Panc1 (cell line): Measurements from ENCODE around the gene ZNF189. TPM values are rescaled to one million over a fixed set of nuclear protein-coding genes. Genes with fewer than 3 reads are reported as not detected.

Experiments
- ATAC-seq: fragments of 200-7000 bp; cut with Tn5 transposase; 2 replicates; pipeline ENCODE4 v1.9.1; 2020; ENCODE audit warnings: mild to moderate bottlenecking, moderate library complexity
- BruUV-seq: library from RNA; stranded (reverse); fragments of 400-500 nt; replicated peaks from 2 replicates; lab custom pipeline; 2021; lab: Mats Ljungman, UMichigan
- CTCF ChIA-PET: fragments of 300-600 bp; sonication (Branson Sonifier 250); formaldehyde crosslinking; loops from one replicate; lab custom pipeline; 2022; ENCODE audit warnings: antibody characterized with exemption; lab: Charles Lee
- POLR2A ChIA-PET: fragments of 300-600 bp; sonication (Branson Sonifier 250); formaldehyde crosslinking; loops from one replicate; lab custom pipeline; 2022; ENCODE audit warnings: antibody characterized with exemption; lab: Charles Lee
- DNase-seq: peaks from one replicate; pipeline ENCODE4 v3.0.0-alpha.2; 2010; ENCODE audit warnings: low read depth, low spot score
- H3K27ac ChIP-seq: 2 replicates; pipeline ENCODE4 v1.5.1; 2011; ENCODE audit warnings: mild to moderate bottlenecking, low read length, inconsistent platforms
- H3K27me3 ChIP-seq: fragments of 200-500 bp; sonication (Bioruptor generic); 2 replicates; pipeline ENCODE4 v1.6.0; 2014; ENCODE audit warnings: low read length, inconsistent platforms; ENCODE audit not compliant: control insufficient read depth, insufficient read depth
- H3K36me3 ChIP-seq: fragments of 200-500 bp; sonication (Bioruptor generic); 2 replicates; pipeline ENCODE4 v1.5.1; 2014; ENCODE audit warnings: inconsistent platforms, mild to moderate bottlenecking, low read length, moderate library complexity; ENCODE audit not compliant: control insufficient read depth, insufficient read depth
- H3K4me1 ChIP-seq: 2 replicates; pipeline ENCODE4 v1.5.1; 2011; ENCODE audit warnings: inconsistent platforms, mild to moderate bottlenecking, low read length, moderate library complexity; ENCODE audit not compliant: control insufficient read depth, insufficient read depth
- H3K4me3 ChIP-seq, 2 experiments: 2 replicates each; pipeline ENCODE4 v1.5.1; 2011 to 2012; ENCODE audit warnings: low read depth in 2 of 2, low read length in 2 of 2, mild to moderate bottlenecking in 2 of 2, inconsistent platforms in 1 of 2, moderate library complexity in 1 of 2
- H3K9me3 ChIP-seq: fragments of 200-500 bp; sonication (Bioruptor generic); 2 replicates; pipeline ENCODE4 v1.5.1; 2014; ENCODE audit warnings: low read depth, mild to moderate bottlenecking, inconsistent platforms, low read length, moderate library complexity; ENCODE audit not compliant: control insufficient read depth, insufficient read depth
- CTCF ChIP-seq: fragments of 450-650 bp; IDR thresholded peaks from 2 replicates; pipeline ENCODE4 v1.5.1; 2017; ENCODE audit warnings: mild to moderate bottlenecking
- POLR2AphosphoS5 ChIP-seq: IDR thresholded peaks from 2 replicates; pipeline ENCODE4 v1.6.1; 2012; ENCODE audit warnings: mild to moderate bottlenecking, low read depth, low read length, moderate library complexity
- REST ChIP-seq, 2 experiments: IDR thresholded peaks; 2 replicates each; pipeline ENCODE4 v1.6.1; 2011 to 2012; ENCODE audit warnings: low read depth in 2 of 2, control low read depth in 1 of 2, low read length in 1 of 2, mild to moderate bottlenecking in 1 of 2, moderate library complexity in 1 of 2; ENCODE audit not compliant: insufficient read depth in 1 of 2
- SIN3A ChIP-seq: IDR thresholded peaks from 2 replicates; pipeline ENCODE4 v1.6.1; 2012; ENCODE audit warnings: low read depth, mild to moderate bottlenecking, low read length, moderate library complexity, borderline replicate concordance; ENCODE audit not compliant: insufficient read depth
- TCF7L2 ChIP-seq: IDR thresholded peaks from 2 replicates; pipeline ENCODE4 v1.6.1; 2011; ENCODE audit warnings: mild to moderate bottlenecking, low read depth, low read length, inconsistent platforms
- in situ Hi-C: cut with HindIII; loops from 2 replicates; pipeline ENCODE4 v1.10.0; 2016; ENCODE audit warnings: low sequenced_read_pairs, low pct_unique_long_range_greater_than_20kb
- intact Hi-C: fragments of 100-400 bp; cut with micrococcal nuclease; formaldehyde crosslinking; loops from one replicate; pipeline ENCODE4 v1.10.0; 2022; ENCODE audit not compliant: unreplicated experiment
- total RNA-seq: library from RNA; stranded (reverse); gene quantifications from one replicate; pipeline ENCODE4 v1.2.1, GENCODE V29; 2021; ENCODE audit not compliant: unreplicated experiment

Gene ZNF189
- total RNA-seq, 1 experiment from 2014 or later: 7.0 TPM

DNA sequence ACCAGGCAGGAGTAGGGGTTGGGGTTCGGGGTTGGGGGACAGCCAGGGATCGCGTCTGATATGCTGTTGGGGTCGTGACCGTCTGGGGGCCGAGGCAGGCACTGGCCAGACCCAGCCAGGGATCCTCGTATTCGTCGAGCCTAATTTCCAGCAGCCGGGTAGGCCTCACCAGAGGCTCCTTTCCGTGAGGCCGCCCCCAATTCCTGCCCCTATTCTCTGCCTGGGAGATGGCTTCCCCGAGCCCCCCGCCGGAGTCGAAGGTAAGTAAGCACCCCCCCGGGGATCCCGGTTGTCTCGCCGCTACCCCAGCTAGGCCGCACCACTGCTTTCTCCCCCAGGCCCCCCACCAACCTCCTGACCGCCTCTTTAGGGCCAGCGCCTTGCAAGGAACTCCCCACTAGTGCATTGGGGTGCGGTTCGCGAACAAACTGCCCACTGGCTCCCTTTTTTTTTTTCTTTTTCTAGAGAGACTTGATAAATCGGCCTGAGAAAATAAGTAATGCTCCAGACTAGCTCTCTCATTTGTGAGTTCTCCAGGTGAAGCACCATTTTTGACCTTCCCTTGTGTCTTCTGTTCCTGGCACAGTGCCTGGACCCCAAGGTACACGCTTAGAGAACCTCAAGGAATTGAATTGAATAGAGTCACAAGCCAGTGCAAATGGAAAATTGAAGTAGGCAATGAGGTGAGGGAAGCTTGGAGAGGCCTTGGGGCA, 435 bp downstream of the ZNF189 start:
- peaks cover 10% of the 10 kb centered on the region for H3K36me3 ChIP-seq
- ChIA-PET POLR2A (interaction anchor here (0.6 to 0.7 kb wide), 2 partner anchors 16 to 17 kb away, joined by 3 read pairs; no protein-coding TSS in a partner anchor), CTCF (no interaction called here)
- TF ChIP-seq CTCF (no peak), SIN3A (no peak), TCF7L2 (no peak)
- intact Hi-C loops: no loop called here
- H3K27me3 ChIP-seq: no peaks in the 10 kb centered on the region
- peak overlapping the region; percentile 85 to 95 for H3K4me3 ChIP-seq
- ATAC-seq (peak; percentile 46), DNase-seq (no peak)
- BruUV-seq: no TSS peak
- in situ Hi-C loops: no loop called here
- peaks cover 3% of the 10 kb centered on the region; the same call in 1 of the 2 replicates for H3K4me1 ChIP-seq
- peak overlapping the region; percentile 72 for H3K27ac ChIP-seq
- peaks cover 39% of the 10 kb centered on the region for H3K9me3 ChIP-seq

DNA sequence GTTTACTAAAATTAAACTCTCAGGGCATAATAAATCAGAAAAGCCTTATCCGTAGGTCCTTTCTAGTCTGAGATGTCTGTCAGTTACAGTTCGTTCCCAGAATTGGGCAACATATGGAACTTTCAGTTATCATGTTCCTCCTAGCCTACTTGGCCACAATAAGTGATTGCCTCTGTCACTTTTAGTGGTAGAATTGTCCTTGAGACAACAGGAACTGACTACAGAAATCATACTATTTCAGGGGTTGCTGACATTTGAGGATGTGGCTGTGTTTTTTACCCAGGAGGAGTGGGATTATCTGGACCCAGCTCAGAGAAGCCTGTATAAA, 956 bp downstream of the ZNF189 start:
- intact Hi-C loops: no loop called here
- in situ Hi-C loops: no loop called here
- POLR2A ChIA-PET: no interaction called here
- H3K9me3 ChIP-seq: peaks cover 40% of the 10 kb centered on the region
- CTCF ChIA-PET: no interaction called here
- no peak for ATAC-seq
- peak overlapping the region; percentile 85 to 95 for H3K4me3 ChIP-seq
- H3K27ac ChIP-seq: peak overlapping the region; percentile 72
- peaks cover 12% of the 10 kb centered on the region for H3K36me3 ChIP-seq
- TF ChIP-seq REST (IDR thresholded peaks at IDR 0.05; ENCODE audit: insufficient read depth in 1 of 2, low read depth in 2 of 2, low read length in 1 of 2) (no peak), SIN3A (no peak), TCF7L2 (no peak), POLR2AphosphoS5 (no peak), CTCF (no peak)
- DNase-seq: no peak
- peaks cover 3% of the 10 kb centered on the region; the same call in 1 of the 2 replicates for H3K4me1 ChIP-seq
- H3K27me3 ChIP-seq: no peaks in the 10 kb centered on the region
- no TSS peak for BruUV-seq
